Measurements from ENCODE around the gene CLOCK. TPM values are rescaled to one million over a fixed set of nuclear protein-coding genes. Genes with fewer than 3 reads are reported as not detected.

Gene CLOCK
- total and polyA plus RNA-seq, 10 of the 15 experiments (the other 5 are each of a cell fraction or from before 2014, with no cell fraction given): 2.8 to 11.7 (median 10.4) TPM

- TF ChIP-seq PKNOX1 (IDR thresholded peaks at IDR 0.05) (peak; percentile 58; the same call in 1 of the 2 replicates), SMC3 (IDR thresholded peaks at IDR 0.05; ENCODE audit: borderline replicate concordance, low read length) (no peak), RUNX3 (IDR thresholded peaks at IDR 0.05; ENCODE audit: low read length) (peak; percentile 58), CHD2 (IDR thresholded peaks at IDR 0.05; ENCODE audit: borderline replicate concordance, low read depth, low read length) (no peak), TCF7 (IDR thresholded peaks at IDR 0.05; ENCODE audit: borderline replicate concordance) (no peak), SMARCA5 (IDR thresholded peaks at IDR 0.05) (no peak), NKRF (conservative IDR thresholded peaks at IDR 0.05) (no peak), BCL11A (IDR thresholded peaks at IDR 0.05; ENCODE audit: low read depth, low read length) (no peak), SP1 (IDR thresholded peaks at IDR 0.05; ENCODE audit: low read depth, low read length) (no peak), ZBTB11 (CRISPR knock-in tag; IDR thresholded peaks at IDR 0.05) (no peak), BACH1 (IDR thresholded peaks at IDR 0.05; ENCODE audit: borderline replicate concordance) (no peak), CHD4 (IDR thresholded peaks at IDR 0.05) (no peak)
- TF ChIP-seq, protein P1, sequence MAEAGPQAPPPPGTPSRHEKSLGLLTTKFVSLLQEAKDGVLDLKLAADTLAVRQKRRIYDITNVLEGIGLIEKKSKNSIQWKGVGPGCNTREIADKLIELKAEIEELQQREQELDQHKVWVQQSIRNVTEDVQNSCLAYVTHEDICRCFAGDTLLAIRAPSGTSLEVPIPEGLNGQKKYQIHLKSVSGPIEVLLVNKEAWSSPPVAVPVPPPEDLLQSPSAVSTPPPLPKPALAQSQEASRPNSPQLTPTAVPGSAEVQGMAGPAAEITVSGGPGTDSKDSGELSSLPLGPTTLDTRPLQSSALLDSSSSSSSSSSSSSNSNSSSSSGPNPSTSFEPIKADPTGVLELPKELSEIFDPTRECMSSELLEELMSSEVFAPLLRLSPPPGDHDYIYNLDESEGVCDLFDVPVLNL (IDR thresholded peaks at IDR 0.05; ENCODE audit: low read depth, low read length): no peak
- TF ChIP-seq, protein P2, sequence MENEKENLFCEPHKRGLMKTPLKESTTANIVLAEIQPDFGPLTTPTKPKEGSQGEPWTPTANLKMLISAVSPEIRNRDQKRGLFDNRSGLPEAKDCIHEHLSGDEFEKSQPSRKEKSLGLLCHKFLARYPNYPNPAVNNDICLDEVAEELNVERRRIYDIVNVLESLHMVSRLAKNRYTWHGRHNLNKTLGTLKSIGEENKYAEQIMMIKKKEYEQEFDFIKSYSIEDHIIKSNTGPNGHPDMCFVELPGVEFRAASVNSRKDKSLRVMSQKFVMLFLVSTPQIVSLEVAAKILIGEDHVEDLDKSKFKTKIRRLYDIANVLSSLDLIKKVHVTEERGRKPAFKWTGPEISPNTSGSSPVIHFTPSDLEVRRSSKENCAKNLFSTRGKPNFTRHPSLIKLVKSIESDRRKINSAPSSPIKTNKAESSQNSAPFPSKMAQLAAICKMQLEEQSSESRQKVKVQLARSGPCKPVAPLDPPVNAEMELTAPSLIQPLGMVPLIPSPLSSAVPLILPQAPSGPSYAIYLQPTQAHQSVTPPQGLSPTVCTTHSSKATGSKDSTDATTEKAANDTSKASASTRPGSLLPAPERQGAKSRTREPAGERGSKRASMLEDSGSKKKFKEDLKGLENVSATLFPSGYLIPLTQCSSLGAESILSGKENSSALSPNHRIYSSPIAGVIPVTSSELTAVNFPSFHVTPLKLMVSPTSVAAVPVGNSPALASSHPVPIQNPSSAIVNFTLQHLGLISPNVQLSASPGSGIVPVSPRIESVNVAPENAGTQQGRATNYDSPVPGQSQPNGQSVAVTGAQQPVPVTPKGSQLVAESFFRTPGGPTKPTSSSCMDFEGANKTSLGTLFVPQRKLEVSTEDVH (IDR thresholded peaks at IDR 0.05; ENCODE audit: low read depth, partially characterized antibody): no peak
- TF ChIP-seq, protein P3, sequence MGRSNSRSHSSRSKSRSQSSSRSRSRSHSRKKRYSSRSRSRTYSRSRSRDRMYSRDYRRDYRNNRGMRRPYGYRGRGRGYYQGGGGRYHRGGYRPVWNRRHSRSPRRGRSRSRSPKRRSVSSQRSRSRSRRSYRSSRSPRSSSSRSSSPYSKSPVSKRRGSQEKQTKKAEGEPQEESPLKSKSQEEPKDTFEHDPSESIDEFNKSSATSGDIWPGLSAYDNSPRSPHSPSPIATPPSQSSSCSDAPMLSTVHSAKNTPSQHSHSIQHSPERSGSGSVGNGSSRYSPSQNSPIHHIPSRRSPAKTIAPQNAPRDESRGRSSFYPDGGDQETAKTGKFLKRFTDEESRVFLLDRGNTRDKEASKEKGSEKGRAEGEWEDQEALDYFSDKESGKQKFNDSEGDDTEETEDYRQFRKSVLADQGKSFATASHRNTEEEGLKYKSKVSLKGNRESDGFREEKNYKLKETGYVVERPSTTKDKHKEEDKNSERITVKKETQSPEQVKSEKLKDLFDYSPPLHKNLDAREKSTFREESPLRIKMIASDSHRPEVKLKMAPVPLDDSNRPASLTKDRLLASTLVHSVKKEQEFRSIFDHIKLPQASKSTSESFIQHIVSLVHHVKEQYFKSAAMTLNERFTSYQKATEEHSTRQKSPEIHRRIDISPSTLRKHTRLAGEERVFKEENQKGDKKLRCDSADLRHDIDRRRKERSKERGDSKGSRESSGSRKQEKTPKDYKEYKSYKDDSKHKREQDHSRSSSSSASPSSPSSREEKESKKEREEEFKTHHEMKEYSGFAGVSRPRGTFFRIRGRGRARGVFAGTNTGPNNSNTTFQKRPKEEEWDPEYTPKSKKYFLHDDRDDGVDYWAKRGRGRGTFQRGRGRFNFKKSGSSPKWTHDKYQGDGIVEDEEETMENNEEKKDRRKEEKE (IDR thresholded peaks at IDR 0.05): no peak
Observed at GRCh38 chr4:55435141-55435841, 111.4 kb downstream of the CLOCK start (continued).
